Colonic mucosa (tissue), 4 donors: ENCODE results near the gene RP9. TPM values are rescaled to one million over a fixed set of nuclear protein-coding genes. Genes with fewer than 3 reads are reported as not detected.

ENCODE experiments used
- DNase-seq: peaks from one replicate; pipeline ENCODE4 v3.0.0-alpha.2; 2020
- H3K27ac ChIP-seq: fragments of 200-600 bp; one replicate; pipeline ENCODE4 v1.8.0; 2021
- H3K27me3 ChIP-seq: fragments of 200-600 bp; one replicate; pipeline ENCODE4 v1.8.0; 2021
- H3K36me3 ChIP-seq: fragments of 200-600 bp; one replicate; pipeline ENCODE4 v1.8.0; 2021
- H3K4me1 ChIP-seq: fragments of 200-600 bp; one replicate; pipeline ENCODE4 v1.8.0; 2021; ENCODE audit warnings: mild to moderate bottlenecking
- H3K4me3 ChIP-seq: fragments of 200-600 bp; one replicate; pipeline ENCODE4 v1.8.0; 2021
- H3K9ac ChIP-seq, 2 donors: one replicate each; pipeline ENCODE4 v1.7.0; 2013; ENCODE audit warnings: control low read depth in 2 of 2, low read depth in 2 of 2, low read length in 2 of 2
- H3K9me3 ChIP-seq: fragments of 200-600 bp; one replicate; pipeline ENCODE4 v1.8.0; 2021
- intact Hi-C: fragments of 100-400 bp; cut with DNase I; formaldehyde crosslinking; loops from one replicate; pipeline ENCODE4 v1.14.1; 2022
- total RNA-seq, 2 donors: library from RNA; stranded (reverse); fragmentation: NEBNext Ultra II Directional in 1 of 2; extraction: Animal tissue kit (Norgen Biotek cat#: 25700) in 1 of 2; gene quantifications; one replicate each; pipeline ENCODE4 v1.2.1, GENCODE V29; 2021
- TF ChIP-seq, protein P1 (sequence below): fragments of 200-600 bp; IDR thresholded peaks from one replicate; pipeline ENCODE4 v1.8.0; 2022; ENCODE audit warnings: antibody characterized with exemption, mild to moderate bottlenecking
- donor health status: healthy.
- donor health status: DM: no; HTN: no; CAD: no.
- donor health status: DM: no; HTN: no; CAD: no.

The RP9 gene
- total RNA-seq, 2 donors from 2014 or later: 9.5 to 10.0 TPM

- Histone ChIP-seq H3K4me1 (no peaks in the 10 kb centered on the region), H3K27ac (no peak overlapping the region), H3K4me3 (no peak overlapping the region), H3K9ac (no peak overlapping the region), H3K27me3 (no peaks in the 10 kb centered on the region), H3K9me3 (no peaks in the 10 kb centered on the region), H3K36me3 (no peaks in the 10 kb centered on the region)
- no peak for DNase-seq
- intact Hi-C loops: no loop called here
- TF ChIP-seq, protein P1, sequence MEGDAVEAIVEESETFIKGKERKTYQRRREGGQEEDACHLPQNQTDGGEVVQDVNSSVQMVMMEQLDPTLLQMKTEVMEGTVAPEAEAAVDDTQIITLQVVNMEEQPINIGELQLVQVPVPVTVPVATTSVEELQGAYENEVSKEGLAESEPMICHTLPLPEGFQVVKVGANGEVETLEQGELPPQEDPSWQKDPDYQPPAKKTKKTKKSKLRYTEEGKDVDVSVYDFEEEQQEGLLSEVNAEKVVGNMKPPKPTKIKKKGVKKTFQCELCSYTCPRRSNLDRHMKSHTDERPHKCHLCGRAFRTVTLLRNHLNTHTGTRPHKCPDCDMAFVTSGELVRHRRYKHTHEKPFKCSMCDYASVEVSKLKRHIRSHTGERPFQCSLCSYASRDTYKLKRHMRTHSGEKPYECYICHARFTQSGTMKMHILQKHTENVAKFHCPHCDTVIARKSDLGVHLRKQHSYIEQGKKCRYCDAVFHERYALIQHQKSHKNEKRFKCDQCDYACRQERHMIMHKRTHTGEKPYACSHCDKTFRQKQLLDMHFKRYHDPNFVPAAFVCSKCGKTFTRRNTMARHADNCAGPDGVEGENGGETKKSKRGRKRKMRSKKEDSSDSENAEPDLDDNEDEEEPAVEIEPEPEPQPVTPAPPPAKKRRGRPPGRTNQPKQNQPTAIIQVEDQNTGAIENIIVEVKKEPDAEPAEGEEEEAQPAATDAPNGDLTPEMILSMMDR: no peak
Measured at GRCh38 chr7:33152087-33152486, 42.9 kb upstream of the RP9 start.

DNA sequence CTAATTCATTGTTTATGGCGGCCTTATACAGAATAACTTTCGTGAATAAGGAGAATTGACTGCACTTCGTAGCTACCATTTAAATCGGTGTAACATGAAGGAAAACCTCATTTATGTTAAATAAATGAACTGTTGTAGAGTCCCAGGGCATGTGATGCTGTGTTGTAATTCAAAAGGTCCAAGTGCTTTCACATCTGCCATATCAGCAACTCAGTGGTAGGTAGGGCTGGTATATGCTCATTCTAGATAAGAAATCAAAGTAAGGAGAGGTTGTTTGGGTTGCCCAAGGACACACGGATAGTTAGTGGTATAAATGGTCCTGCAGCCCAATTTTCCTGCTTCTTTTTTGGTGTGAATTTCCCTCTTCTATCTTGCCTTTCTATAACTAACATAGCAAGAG lies 36.0 kb upstream of the RP9 start:
- TF ChIP-seq, protein P1: no peak
- Histone ChIP-seq H3K27ac (no peak overlapping the region), H3K36me3 (no peaks in the 10 kb centered on the region), H3K9me3 (no peaks in the 10 kb centered on the region), H3K4me3 (no peak overlapping the region), H3K27me3 (no peaks in the 10 kb centered on the region), H3K9ac (no peak overlapping the region), H3K4me1 (no peaks in the 10 kb centered on the region)
- DNase-seq: no peak
- intact Hi-C loops: no loop called here

GRCh38 chr7:33143996-33144718 lies 35.0 kb upstream of the RP9 start:
- Histone ChIP-seq H3K9me3 (no peaks in the 10 kb centered on the region), H3K4me3 (no peak overlapping the region), H3K27me3 (no peaks in the 10 kb centered on the region), H3K36me3 (no peaks in the 10 kb centered on the region), H3K4me1 (no peaks in the 10 kb centered on the region), H3K9ac (no peak overlapping the region), H3K27ac (no peak overlapping the region)
- intact Hi-C loops: no loop called here
- TF ChIP-seq, protein P1: no peak
- DNase-seq: no peak

DNA sequence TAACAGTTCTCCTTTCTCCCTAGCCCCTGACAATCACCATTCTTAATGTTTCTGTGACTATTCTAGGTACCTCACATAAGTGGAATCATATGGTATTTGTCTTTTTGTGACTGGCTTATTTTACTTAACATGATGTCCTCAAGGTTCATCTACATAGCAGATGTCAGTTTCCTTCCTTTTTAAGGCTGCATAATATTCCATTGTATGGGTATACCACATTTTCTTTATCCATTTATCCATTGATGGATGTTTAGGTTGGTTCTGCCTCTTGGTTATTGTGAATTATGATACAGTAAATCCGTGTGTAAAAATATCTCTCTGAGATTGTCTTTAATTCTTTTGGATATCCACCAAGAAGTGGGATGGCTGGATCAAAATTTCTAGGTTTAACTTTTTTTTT lies 33.4 kb upstream of the RP9 start:
- no peak overlapping the region for H3K9ac ChIP-seq
- no peaks in the 10 kb centered on the region for H3K9me3 ChIP-seq
- H3K4me3 ChIP-seq: no peak overlapping the region
- no peaks in the 10 kb centered on the region for H3K4me1 ChIP-seq
- H3K27ac ChIP-seq: no peak overlapping the region
- TF ChIP-seq, protein P1: no peak
- intact Hi-C loops: no loop called here
- DNase-seq: no peak
- H3K27me3 ChIP-seq: no peaks in the 10 kb centered on the region
- H3K36me3 ChIP-seq: no peaks in the 10 kb centered on the region

GRCh38 chr7:33137103-33137502 lies 27.9 kb upstream of the RP9 start:
- TF ChIP-seq, protein P1: no peak
- no peak for DNase-seq
- intact Hi-C loops: no loop called here
- H3K4me1 ChIP-seq: no peaks in the 10 kb centered on the region
- no peak overlapping the region for H3K9ac ChIP-seq
- no peaks in the 10 kb centered on the region for H3K36me3 ChIP-seq
- no peak overlapping the region for H3K4me3 ChIP-seq
- no peak overlapping the region for H3K27ac ChIP-seq
- H3K27me3 ChIP-seq: no peaks in the 10 kb centered on the region
- H3K9me3 ChIP-seq: no peaks in the 10 kb centered on the region
